ENCODE measurements around the gene ANKRD13B. TPM values are rescaled to one million over a fixed set of nuclear protein-coding genes. Genes with fewer than 3 reads are reported as not detected.

ANKRD13B gene
- total RNA-seq, 1 donor from 2014 or later: 22.4 TPM

DNA sequence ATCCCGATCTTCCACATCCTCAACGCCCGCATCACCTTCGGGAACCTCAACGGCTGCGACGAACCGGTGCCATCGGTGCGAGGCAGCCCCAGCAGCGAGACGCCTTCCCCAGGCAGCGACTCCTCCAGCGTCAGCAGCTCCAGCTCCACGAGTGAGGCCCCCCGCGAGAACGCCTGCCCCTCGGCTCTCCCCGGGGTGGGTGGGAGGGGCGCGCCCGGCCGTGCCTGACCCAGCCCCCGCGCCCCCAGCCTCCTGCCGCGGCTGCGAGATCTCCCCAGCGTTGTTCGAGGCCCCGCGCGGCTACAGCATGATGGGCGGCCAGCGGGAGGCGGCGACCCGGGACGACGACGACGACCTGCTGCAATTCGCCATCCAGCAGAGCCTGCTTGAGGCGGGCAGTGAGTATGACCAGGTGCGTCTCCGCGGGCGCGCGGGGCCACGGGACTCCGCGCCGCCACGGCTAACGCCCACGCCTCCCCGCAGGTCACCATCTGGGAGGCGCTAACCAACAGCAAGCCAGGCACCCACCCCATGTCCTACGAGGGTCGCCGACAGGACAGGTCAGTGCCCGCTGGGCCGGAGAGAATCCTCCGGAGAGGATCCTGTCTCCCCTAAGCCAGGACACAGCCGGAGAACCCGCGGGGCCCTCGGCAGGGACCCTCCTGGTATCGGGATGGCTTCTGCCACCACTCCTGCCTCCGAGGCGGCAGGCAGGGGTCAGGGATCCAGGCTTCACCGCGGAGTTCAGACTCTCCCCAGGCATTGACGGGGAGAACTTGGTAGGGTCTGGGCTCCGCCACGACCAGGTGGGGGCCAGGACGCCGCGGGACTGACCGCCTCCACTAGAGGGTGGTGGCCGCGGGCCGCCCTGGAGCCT is 19.7 kb downstream of the ANKRD13B start:
- no peak for DNase-seq (ENCODE audit: low spot score)
- intact Hi-C loops (cut with DNase I): no loop called here
- ATAC-seq: no peak

- intact Hi-C loops (cut with DNase I): no loop called here
- DNase-seq (ENCODE audit: low spot score) (peak; percentile 98), ATAC-seq (peak; percentile 75)
These were observed 20.5 kb downstream of the ANKRD13B start for GRCh38 chr17:29613352-29613837.

- ATAC-seq: no peak
- intact Hi-C loops (cut with DNase I): no loop called here
- DNase-seq (ENCODE audit: low spot score): peak; percentile 70
These were observed 20.9 kb downstream of the ANKRD13B start for GRCh38 chr17:29613856-29614255.

GRCh38 chr17:29614349-29615047 is 21.6 kb downstream of the ANKRD13B start:
- DNase-seq (ENCODE audit: low spot score): peak; percentile 60
- ATAC-seq: no peak
- intact Hi-C loops (cut with DNase I): no loop called here

DNA sequence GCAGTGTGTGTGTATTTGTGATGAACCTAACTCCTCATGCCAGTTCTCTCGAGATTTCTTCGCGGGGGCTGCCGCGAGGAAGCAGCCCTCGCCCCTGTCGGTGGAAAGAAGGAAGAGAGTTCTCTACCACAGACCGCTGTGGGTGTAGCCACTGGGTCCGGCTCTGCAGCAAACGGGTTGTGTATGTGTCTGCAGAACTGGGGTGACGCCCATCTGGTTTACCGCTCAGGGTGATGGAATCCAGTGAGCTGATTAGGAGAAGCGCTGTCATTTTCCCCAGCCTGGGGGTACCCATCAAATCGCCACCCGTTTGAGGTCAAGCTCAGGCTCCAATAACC is 22.1 kb downstream of the ANKRD13B start:
- intact Hi-C loops (cut with DNase I): no loop called here
- DNase-seq (ENCODE audit: low spot score) (peak; percentile 68), ATAC-seq (peak; percentile 4)

DNA sequence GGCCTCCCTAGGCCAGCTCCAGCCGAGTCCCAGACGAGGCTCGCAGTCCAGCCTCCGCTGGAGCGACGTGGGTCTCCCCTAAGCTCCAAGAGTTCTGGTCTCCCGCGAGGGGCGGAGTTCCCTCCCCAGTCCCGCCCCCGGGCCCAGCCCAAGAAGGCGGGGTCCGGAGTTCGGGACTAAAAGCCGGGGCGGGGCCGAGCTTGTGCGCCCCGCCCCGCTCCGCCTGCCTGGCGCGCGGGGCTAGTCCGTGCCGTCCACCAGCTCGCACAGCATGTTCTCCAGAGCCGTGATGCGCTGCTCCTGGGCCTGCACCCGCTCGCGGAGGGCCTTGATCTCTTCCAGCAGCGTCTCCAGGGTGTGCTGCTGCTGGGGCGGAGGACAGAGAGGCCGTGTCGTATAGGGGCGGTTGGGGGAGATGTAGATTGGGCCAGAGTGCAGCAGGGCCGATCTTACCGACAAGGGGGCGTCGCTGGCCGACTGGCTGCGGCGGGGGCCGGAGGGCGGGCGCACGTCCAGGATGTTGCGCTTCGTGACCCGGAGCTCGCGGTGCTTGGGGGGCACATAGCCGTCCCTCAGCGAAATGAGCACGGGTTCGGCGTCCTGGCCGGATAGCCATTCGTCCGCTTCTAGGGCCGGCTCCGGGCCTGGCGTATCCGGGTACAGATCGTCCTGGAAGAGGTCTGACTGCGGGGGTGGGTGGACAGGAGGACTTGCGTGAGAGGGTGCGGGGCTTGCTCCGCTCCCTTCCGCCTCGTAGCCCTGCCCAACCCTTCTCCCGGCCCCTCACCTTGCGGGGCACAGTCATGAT is 22.8 kb downstream of the ANKRD13B start:
- ATAC-seq (peak; percentile 85), DNase-seq (ENCODE audit: low spot score) (peak; percentile 92)
- intact Hi-C loops (cut with DNase I): no loop called here

- intact Hi-C loops (cut with DNase I): no loop called here
- ATAC-seq (no peak), DNase-seq (ENCODE audit: low spot score) (peak; percentile 59)
These were observed 23.5 kb downstream of the ANKRD13B start for GRCh38 chr17:29616300-29617048.

- DNase-seq (ENCODE audit: low spot score) (peak; percentile 85), ATAC-seq (peak; percentile 28)
- intact Hi-C loops (cut with DNase I): no loop called here
These were observed 24.2 kb downstream of the ANKRD13B start for GRCh38 chr17:29617125-29617480.

DNA sequence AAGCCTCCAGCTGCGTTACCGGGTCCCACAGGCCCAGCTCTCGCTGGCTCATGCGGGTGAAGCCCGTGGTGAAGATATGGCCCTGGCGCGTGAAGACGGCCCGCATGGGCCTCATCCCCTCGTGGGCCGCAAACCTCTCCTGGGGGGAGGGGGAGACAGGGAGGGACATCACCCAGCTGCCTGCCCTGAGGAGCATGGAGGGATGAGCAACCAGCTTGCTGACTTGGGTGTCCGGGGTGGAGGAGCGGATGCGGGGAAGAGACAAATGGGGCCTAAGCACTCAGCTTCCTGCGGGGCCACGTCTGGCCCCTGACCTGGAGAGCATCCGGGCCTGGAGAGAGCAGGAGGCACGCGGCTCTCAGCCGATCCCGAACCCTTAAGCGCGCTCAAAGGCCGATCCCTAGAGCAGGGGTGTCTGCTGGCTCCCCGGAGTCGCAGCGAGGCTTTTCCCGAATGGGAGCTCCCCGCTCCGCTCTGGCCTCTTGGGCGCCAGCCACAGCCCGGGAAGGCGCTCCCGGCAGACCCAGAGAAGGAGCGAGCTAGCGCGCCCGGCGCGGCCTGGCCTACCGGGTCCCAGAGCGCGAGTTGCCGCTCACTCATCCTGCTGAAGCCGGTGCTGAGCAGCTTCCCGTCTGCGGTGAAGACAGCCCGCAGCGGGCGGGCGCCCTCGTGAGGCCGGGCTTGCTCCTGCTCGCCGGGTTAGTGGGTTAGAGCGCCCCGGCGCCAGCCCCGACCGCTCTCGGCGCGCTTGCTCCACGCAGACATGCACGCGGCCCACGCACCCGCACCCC is 24.7 kb downstream of the ANKRD13B start:
- DNase-seq (ENCODE audit: low spot score) (peak; percentile 89), ATAC-seq (peak; percentile 31)
- intact Hi-C loops (cut with DNase I): no loop called here

DNA sequence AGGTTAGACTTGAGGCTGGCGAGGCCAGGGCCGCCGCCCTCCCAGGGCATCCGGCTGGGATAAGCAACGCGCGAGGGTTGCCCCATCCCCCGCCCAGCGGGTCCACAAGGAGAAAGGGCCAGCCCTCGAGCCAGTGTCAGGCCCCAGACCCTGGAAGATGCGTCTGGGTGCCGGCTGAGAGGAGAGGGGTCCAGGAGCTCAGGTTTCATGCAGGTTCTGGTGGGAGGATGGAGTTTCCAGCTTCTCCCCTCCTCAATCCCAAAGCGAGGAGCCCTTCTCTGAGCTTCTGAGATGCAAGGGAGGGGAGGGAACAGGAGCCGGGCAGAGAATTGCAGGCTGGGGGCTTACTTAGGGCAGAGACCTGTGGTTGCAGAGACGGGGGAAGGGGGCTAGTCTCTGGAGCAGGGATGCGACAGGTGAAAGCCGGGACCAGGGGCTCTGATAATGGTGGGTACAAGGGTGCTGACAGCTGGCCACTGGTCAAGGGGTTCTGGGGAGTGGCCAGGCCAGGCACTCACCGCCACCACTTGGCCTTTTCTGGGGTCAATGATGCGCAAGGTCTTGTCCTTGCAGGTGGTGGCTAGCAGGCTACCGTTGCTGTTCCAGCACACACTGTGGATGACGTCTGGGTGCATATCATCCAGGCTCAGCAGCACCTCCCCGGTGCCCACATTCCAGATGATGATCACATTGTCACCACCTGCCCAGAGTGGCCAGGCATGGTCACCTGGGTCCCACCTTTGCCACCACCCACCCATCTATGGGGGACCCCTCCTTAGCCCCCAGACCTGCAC is 25.5 kb downstream of the ANKRD13B start:
- DNase-seq (ENCODE audit: low spot score) (peak; percentile 61), ATAC-seq (no peak)
- intact Hi-C loops (cut with DNase I): no loop called here

DNA sequence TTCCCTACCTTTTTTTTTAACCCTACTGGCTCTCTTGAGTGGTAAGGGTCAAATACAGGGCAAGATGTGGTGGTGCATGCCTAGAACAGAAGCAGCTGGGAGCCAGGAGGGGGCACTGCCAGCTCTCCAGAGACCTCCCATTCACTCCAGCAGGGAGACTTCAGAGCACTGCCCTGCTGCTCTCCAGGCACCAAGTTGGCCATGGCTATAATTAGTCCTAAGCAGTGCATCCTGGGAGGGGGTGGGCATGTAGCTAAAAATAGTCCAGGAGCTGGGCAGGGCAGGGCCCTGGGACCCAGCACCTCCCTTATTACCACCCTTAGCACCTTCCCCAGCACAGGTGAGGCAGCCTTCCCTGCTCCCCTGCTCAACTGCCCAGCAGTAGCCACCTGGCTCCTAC is 26.3 kb downstream of the ANKRD13B start:
- intact Hi-C loops (cut with DNase I): no loop called here
- peak; percentile 34 for DNase-seq (ENCODE audit: low spot score)
- no peak for ATAC-seq

DNA sequence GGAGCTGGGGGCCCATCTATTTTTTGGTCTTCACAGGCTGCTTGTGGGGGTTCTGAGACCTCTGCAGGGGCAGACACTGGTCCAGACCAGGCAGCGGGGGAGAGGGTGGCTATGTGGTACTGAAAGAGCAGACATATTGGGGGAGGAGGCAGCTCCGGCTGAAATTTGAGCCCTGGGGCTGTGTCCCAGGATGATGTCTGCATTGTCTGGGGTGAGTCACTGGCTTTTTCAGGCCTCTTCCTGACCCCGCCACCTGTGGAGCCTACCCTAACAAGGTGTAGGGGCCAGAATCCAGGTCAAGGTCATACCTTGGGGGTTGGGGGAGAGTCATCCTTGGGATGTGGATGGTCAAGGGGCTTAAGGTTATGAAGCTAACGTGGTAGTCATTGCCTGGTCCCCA is 27.3 kb downstream of the ANKRD13B start:
- DNase-seq (ENCODE audit: low spot score) (no peak), ATAC-seq (no peak)
- intact Hi-C loops (cut with DNase I): no loop called here

DNA sequence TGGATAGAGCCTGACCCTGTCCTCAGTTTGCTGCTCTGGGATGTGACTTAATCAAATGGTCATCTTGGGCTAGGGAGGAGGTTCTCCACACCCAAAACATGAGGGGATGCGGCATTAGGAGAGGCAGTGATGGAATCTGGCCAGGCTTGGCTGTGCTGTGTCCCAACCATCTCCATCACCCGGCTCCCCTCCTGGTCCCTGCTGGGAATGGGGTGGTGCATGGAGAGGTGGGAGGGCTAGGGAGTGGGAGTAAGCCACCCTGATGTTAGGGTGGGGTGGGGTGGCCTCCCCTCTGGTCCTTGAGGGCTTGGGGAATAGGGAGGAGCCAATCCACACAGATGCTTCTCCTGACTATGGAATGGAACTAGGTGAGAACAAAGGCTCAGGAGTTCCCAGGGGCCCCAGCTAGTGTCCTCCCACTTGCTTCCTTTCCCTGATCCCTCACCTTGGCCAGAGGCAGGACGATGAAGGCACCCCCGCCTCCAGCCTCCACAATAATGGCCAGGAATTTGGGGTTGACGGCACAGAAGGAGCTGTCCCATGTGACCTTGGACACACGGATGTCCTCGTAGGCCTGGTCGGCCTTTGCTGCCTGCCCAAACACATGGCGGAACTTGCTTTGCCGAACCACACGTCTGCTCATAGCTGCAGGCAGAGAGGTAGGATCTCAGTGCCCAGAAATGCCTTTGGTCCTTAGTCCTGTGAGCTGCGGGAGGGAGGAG is 28.0 kb downstream of the ANKRD13B start:
- DNase-seq (ENCODE audit: low spot score): no peak
- ATAC-seq: no peak
- intact Hi-C loops (cut with DNase I): no loop called here

GRCh38 chr17:29621751-29622194 is 28.8 kb downstream of the ANKRD13B start:
- peak; percentile 1 for ATAC-seq
- DNase-seq (ENCODE audit: low spot score): no peak
- intact Hi-C loops (cut with DNase I): no loop called here

DNA sequence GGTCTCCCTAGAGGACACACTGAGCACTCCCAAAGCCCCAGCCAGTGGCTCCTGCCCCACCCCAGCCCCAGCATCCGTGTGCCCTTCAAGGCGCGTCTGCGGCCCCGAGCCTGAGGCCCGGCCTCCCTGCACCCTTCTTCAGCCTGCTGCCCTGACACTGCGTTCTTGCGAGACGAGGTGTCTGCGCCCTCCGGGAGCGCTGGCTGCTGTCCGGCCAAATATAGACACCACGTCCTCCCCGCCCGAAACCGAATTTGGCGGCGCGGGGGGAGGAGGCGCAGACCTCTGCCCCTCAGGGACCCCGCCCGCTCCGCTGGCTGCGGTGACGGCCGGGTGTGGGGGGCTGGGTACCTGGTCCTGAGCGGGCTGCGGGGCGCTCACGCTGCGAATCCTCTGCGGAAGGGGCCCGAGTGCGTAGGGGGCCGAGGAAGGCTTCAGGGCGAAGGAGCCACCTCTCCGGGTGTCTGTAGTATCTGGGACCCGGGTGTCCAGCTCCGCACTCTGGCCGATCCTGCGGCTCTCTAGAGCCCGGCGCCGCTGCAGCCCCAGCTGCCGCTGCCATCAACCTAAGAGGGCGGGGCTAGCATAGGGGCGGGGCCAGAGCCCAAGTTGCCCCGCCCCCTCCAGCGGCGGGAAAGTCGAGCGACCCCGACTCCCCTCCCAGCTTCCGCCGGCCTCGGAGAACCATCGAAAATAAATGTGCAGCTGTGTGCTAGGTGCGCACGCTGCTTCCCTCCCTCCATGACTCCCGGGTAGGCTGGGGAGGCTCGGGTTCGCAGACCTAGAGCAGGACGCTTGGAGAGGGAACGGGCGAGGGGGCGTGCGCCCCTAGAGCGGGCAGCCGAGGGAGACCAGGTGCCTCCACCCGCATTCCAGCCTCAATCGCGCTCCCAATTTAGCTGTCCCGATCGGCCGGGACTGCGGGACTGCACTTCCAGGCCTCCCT is 29.7 kb downstream of the ANKRD13B start, which contains the start of gene CORO6:
Gene CORO6, minus strand, starts transcription at position 576 of the 946 bp plus-strand sequence. CDS start 1,491 bp downstream, outside the sequence.
- peak; percentile 75 for DNase-seq (ENCODE audit: low spot score)
- intact Hi-C loops (cut with DNase I): no loop called here
- ATAC-seq: peak; percentile 80

All from sciatic nerve (tissue), 2 donors.